Heart left ventricle (tissue), 13 donors: ENCODE measurements around the gene FAM83C.

Source experiments
- POLR2A ChIP-seq, 2 donors: fragments of 450-650 bp; IDR thresholded peaks; one replicate each; pipeline ENCODE4 v1.6.1; 2017; ENCODE audit warnings: antibody characterized with exemption in 2 of 2, mild to moderate bottlenecking in 2 of 2, moderate library complexity in 2 of 2
- TF ChIP-seq, protein P1 (sequence below), 12 donors: fragments of 200-600 bp; sonication (generic) in 4 of 12; IDR thresholded peaks; one replicate each; pipeline versions ENCODE4 v1.5.0 to v1.8.0; 2018 to 2022; ENCODE audit warnings: antibody characterized with exemption in 12 of 12, mild to moderate bottlenecking in 5 of 12
- donor health status: ischemic (EF 13 %, LVEDD 7.1; RV severe dilation, severe dysfunction).
- donor health status: DM: no; HTN: yes; CAD: no.
- donor health status: DM: no; HTN: no; CAD: no.
- donor health status: ischemic (EF 25% LVEDD 6.9; RV normal size, moderate dysfunction).
- donor health status: ischemic (EF 25% LVEDD 5.7; RV mildly dilated, moderate dysfunction).
- donor health status: ischemic (EF 35%, LVEDD 5.7; RV mildly dilated, moderate dysfunction).
- donor health status: nonischemic (EF 11% LVEDD 7.7; RV severe dilation, severe dysfunction).
- donor health status: DM: yes; HTN: yes; CAD: no.
- donor health status: PGD.
- donor health status: ischemic (EF 29% LVEDD 5.4; RV normal size, mild dysfunction).
- donor health status: nonischemic (EF 23%, LVEDD 6.1; RV moderate dilation, normal function).

DNA sequence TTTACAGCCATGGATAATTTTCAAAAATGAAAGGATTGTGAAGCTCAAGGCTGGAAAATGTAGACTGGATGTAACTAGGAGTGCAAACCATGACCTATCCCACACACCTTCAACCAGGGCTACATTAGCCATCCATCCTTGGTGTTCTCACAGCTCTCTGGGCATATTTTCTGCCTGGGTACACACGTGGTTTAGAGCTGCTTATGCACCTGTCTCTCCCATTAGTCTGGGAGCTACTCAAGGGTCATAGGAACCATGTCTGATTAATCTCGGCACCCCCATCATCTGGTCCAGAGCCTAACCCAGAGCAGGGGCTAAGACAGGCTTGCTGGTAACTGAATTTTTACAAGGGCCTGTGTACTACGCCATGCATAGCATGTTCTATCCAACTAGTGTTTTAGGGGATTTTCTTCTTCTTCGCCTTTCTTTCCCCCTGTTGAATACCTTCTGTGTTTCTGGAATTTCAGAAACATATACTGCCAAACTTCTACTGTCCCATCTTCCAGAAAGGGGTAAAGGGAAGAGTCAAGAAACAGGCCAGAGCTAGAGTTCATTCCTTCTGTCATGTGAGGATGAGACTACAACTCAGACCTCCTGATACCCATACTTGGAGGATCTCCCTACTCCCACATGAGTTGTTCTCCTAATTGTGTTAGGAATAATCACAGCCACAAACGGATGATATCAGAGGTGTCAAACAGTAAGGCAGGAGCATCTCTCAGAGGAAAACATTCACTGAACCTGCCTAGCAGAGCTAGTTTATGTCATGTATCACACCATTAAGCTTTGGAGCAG lies 25.4 kb upstream of the FAM83C start:
- TF ChIP-seq, protein P1, sequence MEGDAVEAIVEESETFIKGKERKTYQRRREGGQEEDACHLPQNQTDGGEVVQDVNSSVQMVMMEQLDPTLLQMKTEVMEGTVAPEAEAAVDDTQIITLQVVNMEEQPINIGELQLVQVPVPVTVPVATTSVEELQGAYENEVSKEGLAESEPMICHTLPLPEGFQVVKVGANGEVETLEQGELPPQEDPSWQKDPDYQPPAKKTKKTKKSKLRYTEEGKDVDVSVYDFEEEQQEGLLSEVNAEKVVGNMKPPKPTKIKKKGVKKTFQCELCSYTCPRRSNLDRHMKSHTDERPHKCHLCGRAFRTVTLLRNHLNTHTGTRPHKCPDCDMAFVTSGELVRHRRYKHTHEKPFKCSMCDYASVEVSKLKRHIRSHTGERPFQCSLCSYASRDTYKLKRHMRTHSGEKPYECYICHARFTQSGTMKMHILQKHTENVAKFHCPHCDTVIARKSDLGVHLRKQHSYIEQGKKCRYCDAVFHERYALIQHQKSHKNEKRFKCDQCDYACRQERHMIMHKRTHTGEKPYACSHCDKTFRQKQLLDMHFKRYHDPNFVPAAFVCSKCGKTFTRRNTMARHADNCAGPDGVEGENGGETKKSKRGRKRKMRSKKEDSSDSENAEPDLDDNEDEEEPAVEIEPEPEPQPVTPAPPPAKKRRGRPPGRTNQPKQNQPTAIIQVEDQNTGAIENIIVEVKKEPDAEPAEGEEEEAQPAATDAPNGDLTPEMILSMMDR (IDR thresholded peaks at IDR 0.05) = no peak
- no peak for TF ChIP-seq POLR2A (IDR thresholded peaks at IDR 0.05)
